ENCODE measurements around the gene LRP4. TPM values are rescaled to one million over a fixed set of nuclear protein-coding genes. Genes with fewer than 3 reads are reported as not detected.

The LRP4 gene
- total RNA-seq, 1 experiment from 2014 or later = 11.6 TPM

DNA sequence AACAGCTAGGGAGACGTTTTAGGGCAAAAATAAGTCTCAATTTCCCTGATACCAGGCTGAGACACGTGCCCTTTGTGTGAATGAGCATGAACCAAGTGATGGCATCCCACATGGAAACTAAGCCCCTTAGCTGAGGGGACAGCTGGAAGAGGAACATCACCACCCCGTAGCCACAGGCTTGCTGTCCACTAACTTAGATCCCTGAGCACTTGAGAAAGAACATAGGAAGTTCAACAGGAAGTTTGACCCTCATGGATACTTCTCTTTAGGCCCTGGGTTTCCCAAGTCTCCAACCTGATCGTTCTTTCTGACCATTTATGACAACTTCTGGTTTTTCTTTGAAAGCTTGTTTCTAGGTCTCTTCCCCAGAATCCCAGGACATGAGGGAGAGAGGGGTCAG is 60.7 kb downstream of the LRP4 start:
- no peaks in the 10 kb centered on the region for H3K27me3 ChIP-seq (ENCODE audit: insufficient read depth, low read length)
- H3K27ac Mint-ChIP-seq = no peak overlapping the region
- no CpG with 5 or more reads among the region's 4 CpGs for WGBS (ENCODE audit: extremely low coverage, insufficient read length, low lambda C conversion rate)
- H2BK5ac ChIP-seq (ENCODE audit: insufficient read length, low read length) = no peak overlapping the region
- H4K8ac ChIP-seq (replicated peaks; ENCODE audit: insufficient read length, low read depth, low read length) = no peak overlapping the region
- no peak overlapping the region for H2BK20ac ChIP-seq (ENCODE audit: low read depth, low read length, poor library complexity, severe bottlenecking)
- H3K27me3 Mint-ChIP-seq (ENCODE audit: low read depth) = no peaks in the 10 kb centered on the region
- H3K56ac ChIP-seq (ENCODE audit: insufficient read length, low read depth, low read length) = no peak overlapping the region
- no peak overlapping the region for H3K4me3 Mint-ChIP-seq
- H3K4me1 ChIP-seq (ENCODE audit: insufficient read depth, low read length) = no peaks in the 10 kb centered on the region
- H2BK15ac ChIP-seq (ENCODE audit: low read depth, low read length) = no peak overlapping the region
- no peak overlapping the region for H3K4ac ChIP-seq (ENCODE audit: low read depth, low read length)
- H3K9ac ChIP-seq (ENCODE audit: extremely low read depth, insufficient read length, low read length) = no peak overlapping the region
- no peak overlapping the region for H4K5ac ChIP-seq (ENCODE audit: insufficient read length, low read depth, low read length)
- H3K79me2 ChIP-seq (ENCODE audit: insufficient read depth, low read length) = no peaks in the 10 kb centered on the region
- H3T11ph ChIP-seq (ENCODE audit: low read length) = no peak overlapping the region
- no peak overlapping the region for H3K18ac ChIP-seq (ENCODE audit: insufficient read length, low read depth, low read length)
- no peak overlapping the region for H2AK5ac ChIP-seq (ENCODE audit: insufficient read length, low read length)
- no peak for DNase-seq
- H4K20me1 ChIP-seq (ENCODE audit: control insufficient read depth, insufficient read depth, insufficient read length) = no peaks in the 10 kb centered on the region
- peaks cover 8 to 26% (median 22%) of the 10 kb centered on the region in 3 experiments; a peak in 6 of 7 replicates for H3K36me3 Mint-ChIP-seq (ENCODE audit: insufficient read depth in 1 of 3, low read depth in 3 of 3)
- H4K91ac ChIP-seq (ENCODE audit: insufficient read length, low read depth, low read length) = no peak overlapping the region
- TF ChIP-seq, protein P1, sequence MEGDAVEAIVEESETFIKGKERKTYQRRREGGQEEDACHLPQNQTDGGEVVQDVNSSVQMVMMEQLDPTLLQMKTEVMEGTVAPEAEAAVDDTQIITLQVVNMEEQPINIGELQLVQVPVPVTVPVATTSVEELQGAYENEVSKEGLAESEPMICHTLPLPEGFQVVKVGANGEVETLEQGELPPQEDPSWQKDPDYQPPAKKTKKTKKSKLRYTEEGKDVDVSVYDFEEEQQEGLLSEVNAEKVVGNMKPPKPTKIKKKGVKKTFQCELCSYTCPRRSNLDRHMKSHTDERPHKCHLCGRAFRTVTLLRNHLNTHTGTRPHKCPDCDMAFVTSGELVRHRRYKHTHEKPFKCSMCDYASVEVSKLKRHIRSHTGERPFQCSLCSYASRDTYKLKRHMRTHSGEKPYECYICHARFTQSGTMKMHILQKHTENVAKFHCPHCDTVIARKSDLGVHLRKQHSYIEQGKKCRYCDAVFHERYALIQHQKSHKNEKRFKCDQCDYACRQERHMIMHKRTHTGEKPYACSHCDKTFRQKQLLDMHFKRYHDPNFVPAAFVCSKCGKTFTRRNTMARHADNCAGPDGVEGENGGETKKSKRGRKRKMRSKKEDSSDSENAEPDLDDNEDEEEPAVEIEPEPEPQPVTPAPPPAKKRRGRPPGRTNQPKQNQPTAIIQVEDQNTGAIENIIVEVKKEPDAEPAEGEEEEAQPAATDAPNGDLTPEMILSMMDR (conservative IDR thresholded peaks at IDR 0.05) = no peak
- no peak overlapping the region for H3K27ac ChIP-seq (ENCODE audit: insufficient read length, low read depth, low read length)
- no peak overlapping the region for H2AFZ ChIP-seq (ENCODE audit: low read length)
- no peaks in the 10 kb centered on the region for H3K4me1 Mint-ChIP-seq
- H2BK12ac ChIP-seq (ENCODE audit: insufficient read length, low read depth, low read length) = no peak overlapping the region
- no peaks in the 10 kb centered on the region for H3K9me3 Mint-ChIP-seq
- no peaks in the 10 kb centered on the region for H3K23me2 ChIP-seq (ENCODE audit: insufficient read length, low read depth, low read length, poor library complexity, severe bottlenecking)
- no peak overlapping the region for H3K4me2 ChIP-seq (ENCODE audit: insufficient read depth, insufficient read length, low read length)
- no peak overlapping the region for H3K23ac ChIP-seq (ENCODE audit: insufficient read length, low read depth, low read length)
- H3K79me1 ChIP-seq (ENCODE audit: insufficient read depth, low read depth, low read length, poor library complexity, severe bottlenecking) = no peaks in the 10 kb centered on the region
- H3K9me3 ChIP-seq (ENCODE audit: control insufficient read depth, low read depth, low read length) = no peaks in the 10 kb centered on the region
- no peak overlapping the region for H2BK120ac ChIP-seq (ENCODE audit: low read depth, low read length, poor library complexity, severe bottlenecking)
- H3K14ac ChIP-seq (ENCODE audit: insufficient read depth, low read length) = no peak overlapping the region
